Nephron (organoid): Measurements from ENCODE around the gene HSD17B8.

Experiments
- H3K27ac Mint-ChIP-seq, 3 experiments: 2 replicates each; pipeline ENCODE4 v1.8.0; 2020; ENCODE audit warnings: mixed read lengths in 3 of 3, mild to moderate bottlenecking in 2 of 3, moderate library complexity in 1 of 3
- H3K27me3 Mint-ChIP-seq: 2 replicates; pipeline ENCODE4 v1.8.0; 2021; ENCODE audit warnings: low read depth, mild to moderate bottlenecking, moderate library complexity, mixed read lengths
- H3K36me3 Mint-ChIP-seq: 2 replicates; pipeline ENCODE4 v1.8.0; 2020; ENCODE audit warnings: low read depth, mixed read lengths
- H3K4me1 Mint-ChIP-seq: 2 replicates; pipeline ENCODE4 v1.8.0; 2020; ENCODE audit warnings: mixed read lengths
- H3K4me3 Mint-ChIP-seq, 3 experiments: 2 replicates each; pipeline ENCODE4 v1.8.0; 2020; ENCODE audit warnings: mild to moderate bottlenecking in 3 of 3, mixed read lengths in 3 of 3, moderate library complexity in 2 of 3
- H3K9me3 Mint-ChIP-seq: 2 replicates; pipeline ENCODE4 v1.8.0; 2020; ENCODE audit warnings: mixed read lengths
- TF ChIP-seq, protein P1 (sequence below), 3 experiments: fragments of 200-600 bp; sonication (generic); IDR thresholded peaks; one replicate each; pipeline ENCODE4 v1.5.0; 2021; ENCODE audit warnings: antibody characterized with exemption in 3 of 3; ENCODE audit not compliant: unreplicated experiment in 3 of 3

The HSD17B8 gene

GRCh38 chr6:33208091-33208967 lies 3.9 kb downstream of the HSD17B8 start, which contains the start of gene RING1:
Gene RING1, plus strand, starts transcription at chr6:33208500. Its CDS starts 323 bp downstream, at chr6:33208823.
- H3K27ac Mint-ChIP-seq: peak within 1 kb of the TSS; percentile 92 to 97 (median 93)
- no peaks in the 10 kb centered on the region for H3K9me3 Mint-ChIP-seq
- H3K36me3 Mint-ChIP-seq: peaks cover 30% of the 10 kb centered on the region
- peak within 1 kb of the TSS; percentile 94 to 99 (median 95) for H3K4me3 Mint-ChIP-seq
- TF ChIP-seq, protein P1, sequence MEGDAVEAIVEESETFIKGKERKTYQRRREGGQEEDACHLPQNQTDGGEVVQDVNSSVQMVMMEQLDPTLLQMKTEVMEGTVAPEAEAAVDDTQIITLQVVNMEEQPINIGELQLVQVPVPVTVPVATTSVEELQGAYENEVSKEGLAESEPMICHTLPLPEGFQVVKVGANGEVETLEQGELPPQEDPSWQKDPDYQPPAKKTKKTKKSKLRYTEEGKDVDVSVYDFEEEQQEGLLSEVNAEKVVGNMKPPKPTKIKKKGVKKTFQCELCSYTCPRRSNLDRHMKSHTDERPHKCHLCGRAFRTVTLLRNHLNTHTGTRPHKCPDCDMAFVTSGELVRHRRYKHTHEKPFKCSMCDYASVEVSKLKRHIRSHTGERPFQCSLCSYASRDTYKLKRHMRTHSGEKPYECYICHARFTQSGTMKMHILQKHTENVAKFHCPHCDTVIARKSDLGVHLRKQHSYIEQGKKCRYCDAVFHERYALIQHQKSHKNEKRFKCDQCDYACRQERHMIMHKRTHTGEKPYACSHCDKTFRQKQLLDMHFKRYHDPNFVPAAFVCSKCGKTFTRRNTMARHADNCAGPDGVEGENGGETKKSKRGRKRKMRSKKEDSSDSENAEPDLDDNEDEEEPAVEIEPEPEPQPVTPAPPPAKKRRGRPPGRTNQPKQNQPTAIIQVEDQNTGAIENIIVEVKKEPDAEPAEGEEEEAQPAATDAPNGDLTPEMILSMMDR (IDR thresholded peaks at IDR 0.05; ENCODE audit: unreplicated experiment in 3 of 3): no peak
- H3K27me3 Mint-ChIP-seq: no peaks in the 10 kb centered on the region
- H3K4me1 Mint-ChIP-seq: peaks cover 53% of the 10 kb centered on the region

DNA sequence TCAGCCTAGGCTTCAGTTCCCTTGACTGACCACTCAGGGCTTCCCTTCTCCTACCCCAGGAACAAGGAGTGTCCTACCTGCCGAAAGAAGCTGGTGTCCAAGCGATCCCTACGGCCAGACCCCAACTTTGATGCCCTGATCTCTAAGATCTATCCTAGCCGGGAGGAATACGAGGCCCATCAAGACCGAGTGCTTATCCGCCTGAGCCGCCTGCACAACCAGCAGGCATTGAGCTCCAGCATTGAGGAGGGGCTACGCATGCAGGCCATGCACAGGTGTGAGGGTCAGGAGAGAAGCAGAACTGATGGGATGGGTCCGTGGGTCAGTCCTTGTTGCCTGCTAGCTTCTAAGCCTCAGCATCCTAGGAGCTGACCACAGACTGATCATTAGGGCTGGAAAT lies 5.4 kb downstream of the HSD17B8 start:
- H3K4me3 Mint-ChIP-seq: peak overlapping the region; percentile 90 to 99 (median 94)
- TF ChIP-seq, protein P1 (IDR thresholded peaks at IDR 0.05; ENCODE audit: unreplicated experiment in 3 of 3): no peak
- H3K36me3 Mint-ChIP-seq: peaks cover 21% of the 10 kb centered on the region
- H3K27me3 Mint-ChIP-seq: no peaks in the 10 kb centered on the region
- H3K27ac Mint-ChIP-seq: peak overlapping the region in 1 of 3 experiments; percentile 84
- peaks cover 46% of the 10 kb centered on the region for H3K4me1 Mint-ChIP-seq
- no peaks in the 10 kb centered on the region for H3K9me3 Mint-ChIP-seq

DNA sequence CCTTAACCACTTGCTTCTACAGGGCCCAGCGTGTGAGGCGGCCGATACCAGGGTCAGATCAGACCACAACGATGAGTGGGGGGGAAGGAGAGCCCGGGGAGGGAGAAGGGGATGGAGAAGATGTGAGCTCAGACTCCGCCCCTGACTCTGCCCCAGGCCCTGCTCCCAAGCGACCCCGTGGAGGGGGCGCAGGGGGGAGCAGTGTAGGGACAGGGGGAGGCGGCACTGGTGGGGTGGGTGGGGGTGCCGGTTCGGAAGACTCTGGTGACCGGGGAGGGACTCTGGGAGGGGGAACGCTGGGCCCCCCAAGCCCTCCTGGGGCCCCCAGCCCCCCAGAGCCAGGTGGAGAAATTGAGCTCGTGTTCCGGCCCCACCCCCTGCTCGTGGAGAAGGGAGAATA lies 6.7 kb downstream of the HSD17B8 start:
- H3K27me3 Mint-ChIP-seq: no peaks in the 10 kb centered on the region
- peaks cover 33% of the 10 kb centered on the region for H3K4me1 Mint-ChIP-seq
- peaks cover 21% of the 10 kb centered on the region for H3K36me3 Mint-ChIP-seq

DNA sequence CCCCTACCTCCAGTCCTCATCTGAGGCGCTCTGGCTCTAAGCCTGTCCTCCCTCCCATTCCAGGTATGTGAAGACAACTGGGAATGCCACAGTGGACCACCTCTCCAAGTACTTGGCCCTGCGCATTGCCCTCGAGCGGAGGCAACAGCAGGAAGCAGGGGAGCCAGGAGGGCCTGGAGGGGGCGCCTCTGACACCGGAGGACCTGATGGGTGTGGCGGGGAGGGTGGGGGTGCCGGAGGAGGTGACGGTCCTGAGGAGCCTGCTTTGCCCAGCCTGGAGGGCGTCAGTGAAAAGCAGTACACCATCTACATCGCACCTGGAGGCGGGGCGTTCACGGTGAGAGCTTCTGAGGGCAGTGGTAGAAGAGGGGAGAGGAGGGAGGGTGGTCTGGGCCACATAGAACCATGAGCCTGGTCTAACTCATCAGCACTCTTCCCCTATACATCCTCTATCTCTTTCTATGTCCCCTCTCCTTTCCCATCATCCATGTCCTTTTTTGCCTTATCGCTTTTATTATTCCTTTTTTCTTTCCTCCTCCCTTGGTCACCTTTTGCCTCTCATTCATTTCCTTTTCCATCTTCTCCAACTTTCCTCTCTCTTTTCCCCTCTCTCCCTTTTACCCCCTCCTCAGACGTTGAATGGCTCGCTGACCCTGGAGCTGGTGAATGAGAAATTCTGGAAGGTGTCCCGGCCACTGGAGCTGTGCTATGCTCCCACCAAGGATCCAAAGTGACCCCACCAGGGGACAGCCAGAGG lies 7.4 kb downstream of the HSD17B8 start:
- H3K27ac Mint-ChIP-seq: peak overlapping the region in 1 of 3 experiments; percentile 63
- peaks cover 29% of the 10 kb centered on the region for H3K4me1 Mint-ChIP-seq
- H3K9me3 Mint-ChIP-seq: no peaks in the 10 kb centered on the region
- no peaks in the 10 kb centered on the region for H3K27me3 Mint-ChIP-seq
- TF ChIP-seq, protein P1 (IDR thresholded peaks at IDR 0.05; ENCODE audit: unreplicated experiment in 3 of 3): no peak
- peaks cover 21% of the 10 kb centered on the region for H3K36me3 Mint-ChIP-seq
- peak overlapping the region; percentile 90 to 95 (median 94) for H3K4me3 Mint-ChIP-seq

More for the DNA sequence above, 6.7 kb downstream of the HSD17B8 start:
- no peaks in the 10 kb centered on the region for H3K9me3 Mint-ChIP-seq
- H3K4me3 Mint-ChIP-seq: peak overlapping the region in 2 of 3 experiments; percentile 26 to 94
- TF ChIP-seq, protein P1 (IDR thresholded peaks at IDR 0.05; ENCODE audit: unreplicated experiment in 3 of 3): no peak
- H3K27ac Mint-ChIP-seq: peak overlapping the region in 1 of 3 experiments; percentile 43

- Mint-ChIP-seq H3K9me3 (no peaks in the 10 kb centered on the region), H3K27ac (peak overlapping the region; percentile 62 to 83 (median 63)), H3K4me3 (peak overlapping the region; percentile 90 to 95 (median 94)), H3K36me3 (peaks cover 21% of the 10 kb centered on the region), H3K27me3 (peaks cover under 1% of the 10 kb centered on the region), H3K4me1 (peaks cover 29% of the 10 kb centered on the region)
- TF ChIP-seq, protein P1 (IDR thresholded peaks at IDR 0.05; ENCODE audit: unreplicated experiment in 3 of 3): no peak
Measured at GRCh38 chr6:33212857-33213165, 8.4 kb downstream of the HSD17B8 start.
